DND-41 (cell line): ENCODE measurements around the gene NTNG2.

Source experiments
- EZH2 ChIP-seq: IDR thresholded peaks from 3 replicates; pipeline ENCODE4 v1.6.1; 2012; ENCODE audit warnings: borderline replicate concordance, low read depth, mild to moderate bottlenecking, moderate library complexity, low read length, inconsistent platforms; ENCODE audit not compliant: severe bottlenecking
- TF ChIP-seq, protein P1 (sequence below): IDR thresholded peaks from 2 replicates; pipeline ENCODE4 v1.5.1; 2012; ENCODE audit warnings: borderline replicate concordance, low read length, moderate library complexity, mild to moderate bottlenecking; ENCODE audit not compliant: poor library complexity, severe bottlenecking; ENCODE audit errors: extremely low read depth

DNA sequence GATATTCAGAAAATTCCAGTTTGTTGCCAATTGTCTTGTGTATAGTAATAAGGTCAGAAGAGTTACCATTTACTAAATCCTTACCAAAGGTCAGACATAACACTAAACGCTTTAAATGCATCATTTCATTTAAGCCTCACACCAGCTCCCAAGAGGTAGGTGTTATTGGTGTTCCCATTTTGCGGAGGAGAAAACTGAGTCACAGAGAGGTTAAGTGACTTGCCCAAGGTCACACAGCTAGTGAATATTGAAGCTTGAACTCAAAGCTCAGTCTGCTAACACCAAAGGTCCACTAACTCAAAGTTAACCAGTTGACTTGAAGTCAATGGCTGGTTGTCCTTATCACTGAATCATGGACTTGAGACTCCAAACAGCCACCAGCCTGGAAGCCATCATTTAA, 40.8 kb upstream of the NTNG2 start:
- TF ChIP-seq, protein P1, sequence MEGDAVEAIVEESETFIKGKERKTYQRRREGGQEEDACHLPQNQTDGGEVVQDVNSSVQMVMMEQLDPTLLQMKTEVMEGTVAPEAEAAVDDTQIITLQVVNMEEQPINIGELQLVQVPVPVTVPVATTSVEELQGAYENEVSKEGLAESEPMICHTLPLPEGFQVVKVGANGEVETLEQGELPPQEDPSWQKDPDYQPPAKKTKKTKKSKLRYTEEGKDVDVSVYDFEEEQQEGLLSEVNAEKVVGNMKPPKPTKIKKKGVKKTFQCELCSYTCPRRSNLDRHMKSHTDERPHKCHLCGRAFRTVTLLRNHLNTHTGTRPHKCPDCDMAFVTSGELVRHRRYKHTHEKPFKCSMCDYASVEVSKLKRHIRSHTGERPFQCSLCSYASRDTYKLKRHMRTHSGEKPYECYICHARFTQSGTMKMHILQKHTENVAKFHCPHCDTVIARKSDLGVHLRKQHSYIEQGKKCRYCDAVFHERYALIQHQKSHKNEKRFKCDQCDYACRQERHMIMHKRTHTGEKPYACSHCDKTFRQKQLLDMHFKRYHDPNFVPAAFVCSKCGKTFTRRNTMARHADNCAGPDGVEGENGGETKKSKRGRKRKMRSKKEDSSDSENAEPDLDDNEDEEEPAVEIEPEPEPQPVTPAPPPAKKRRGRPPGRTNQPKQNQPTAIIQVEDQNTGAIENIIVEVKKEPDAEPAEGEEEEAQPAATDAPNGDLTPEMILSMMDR = no peak
- no peak for TF ChIP-seq EZH2
